NCI-H2227 treated with DMSO at 0.1 percent for 48 hours (cell line): ENCODE results near the gene OR8J3.
"Not testable (repeated sequence)": the region's sequence is repeated elsewhere in the genome, so short reads cannot be mapped to it uniquely, and the experiment has no call there.

Experiments used
- DNase-seq: peaks from one replicate; lab custom pipeline; 2025; lab: John Stamatoyannopoulos, UW

OR8J3 gene, protein sequence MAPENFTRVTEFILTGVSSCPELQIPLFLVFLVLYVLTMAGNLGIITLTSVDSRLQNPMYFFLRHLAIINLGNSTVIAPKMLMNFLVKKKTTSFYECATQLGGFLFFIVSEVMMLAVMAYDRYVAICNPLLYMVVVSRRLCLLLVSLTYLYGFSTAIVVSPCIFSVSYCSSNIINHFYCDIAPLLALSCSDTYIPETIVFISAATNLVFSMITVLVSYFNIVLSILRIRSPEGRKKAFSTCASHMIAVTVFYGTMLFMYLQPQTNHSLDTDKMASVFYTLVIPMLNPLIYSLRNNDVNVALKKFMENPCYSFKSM

DNA sequence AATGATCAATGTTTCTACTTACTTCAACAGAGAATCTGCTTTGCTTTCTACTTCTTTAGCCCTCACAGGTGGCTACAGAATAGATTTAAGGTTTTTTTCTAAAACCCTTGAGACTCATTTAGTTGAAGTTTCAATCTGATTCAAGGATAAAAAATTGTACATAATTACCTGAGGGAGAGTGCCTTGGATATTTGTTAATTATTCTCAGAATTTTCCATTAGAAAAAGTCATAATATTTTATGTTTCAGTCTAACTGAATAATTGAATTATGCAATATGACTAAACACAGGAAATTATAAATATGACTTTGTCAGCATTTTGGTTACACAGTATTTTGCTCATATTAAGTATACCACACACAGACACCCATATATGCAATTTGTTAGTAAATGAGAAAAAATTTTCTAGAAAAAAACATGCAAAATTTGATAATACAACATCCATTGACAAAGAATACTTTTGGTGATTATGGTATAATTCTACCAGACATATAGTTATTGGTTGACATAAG is at the start of gene OR8J3:
Gene OR8J3 (minus strand): TSS at position 51 of the 511 bp plus-strand sequence. CDS start 2,483 bp downstream, outside the sequence.
- DNase-seq = no peak

DNA sequence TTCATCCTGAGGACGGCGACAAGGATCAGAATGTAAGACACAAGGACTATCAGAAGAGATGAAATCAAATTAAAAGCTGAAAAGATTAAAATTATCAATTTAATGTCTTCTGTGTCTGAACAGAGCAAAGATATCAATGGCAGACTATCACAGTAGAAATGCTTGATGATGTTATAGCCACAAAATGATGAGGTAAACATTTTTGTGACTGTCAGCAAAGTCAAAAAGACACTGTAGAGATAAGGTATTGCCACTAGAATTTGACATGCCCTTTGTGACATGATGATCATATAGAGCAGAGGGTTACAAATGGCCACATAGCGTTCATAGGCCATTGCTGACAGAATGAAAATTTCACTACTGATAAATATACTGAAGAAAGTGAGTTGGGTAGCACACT is 48.6 kb upstream of the OR8J3 start:
- DNase-seq = no peak

DNA sequence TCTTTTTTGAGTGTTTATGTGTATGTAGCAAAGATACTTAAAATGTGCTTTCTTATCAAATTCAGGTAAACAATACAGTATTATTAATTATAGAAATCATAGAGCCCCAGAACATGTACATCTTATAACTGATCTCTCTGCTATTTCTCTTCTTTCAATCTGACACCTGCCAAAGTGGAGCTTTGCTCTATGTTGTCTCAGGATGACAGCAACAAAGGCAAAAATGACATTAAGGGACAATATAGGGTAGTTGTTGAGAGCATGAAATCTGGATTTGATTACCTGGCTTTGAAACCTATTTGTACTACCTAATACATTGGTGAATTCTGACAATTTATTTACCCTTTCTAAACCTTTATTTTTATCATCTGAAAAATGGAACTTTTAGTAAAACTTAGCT is 43.5 kb upstream of the OR8J3 start:
- no peak for DNase-seq

DNA sequence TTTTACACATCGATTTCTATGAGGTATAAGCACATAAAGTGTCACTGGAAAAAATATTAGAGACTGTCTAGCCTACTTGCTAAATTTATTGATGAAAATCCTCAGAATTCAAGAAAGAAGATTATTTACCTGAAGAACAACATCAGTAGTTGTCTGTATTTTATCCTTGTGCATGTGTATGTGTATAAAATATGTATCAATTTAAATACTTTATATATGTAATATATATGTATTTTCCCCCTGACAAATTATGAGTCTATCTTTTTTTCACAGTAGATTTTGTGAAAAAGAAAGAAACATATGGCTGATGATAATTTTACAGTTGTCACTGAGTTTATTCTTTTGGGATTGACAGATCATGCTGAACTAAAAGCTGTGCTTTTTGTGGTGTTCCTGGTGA is 36.3 kb upstream of the OR8J3 start, which contains the start of gene OR5J2:
Gene OR5J2 (plus strand): TSS at position 301 of the 400 bp plus-strand sequence. CDS start 0 bp downstream, at position 301.
- DNase-seq = no peak

DNA sequence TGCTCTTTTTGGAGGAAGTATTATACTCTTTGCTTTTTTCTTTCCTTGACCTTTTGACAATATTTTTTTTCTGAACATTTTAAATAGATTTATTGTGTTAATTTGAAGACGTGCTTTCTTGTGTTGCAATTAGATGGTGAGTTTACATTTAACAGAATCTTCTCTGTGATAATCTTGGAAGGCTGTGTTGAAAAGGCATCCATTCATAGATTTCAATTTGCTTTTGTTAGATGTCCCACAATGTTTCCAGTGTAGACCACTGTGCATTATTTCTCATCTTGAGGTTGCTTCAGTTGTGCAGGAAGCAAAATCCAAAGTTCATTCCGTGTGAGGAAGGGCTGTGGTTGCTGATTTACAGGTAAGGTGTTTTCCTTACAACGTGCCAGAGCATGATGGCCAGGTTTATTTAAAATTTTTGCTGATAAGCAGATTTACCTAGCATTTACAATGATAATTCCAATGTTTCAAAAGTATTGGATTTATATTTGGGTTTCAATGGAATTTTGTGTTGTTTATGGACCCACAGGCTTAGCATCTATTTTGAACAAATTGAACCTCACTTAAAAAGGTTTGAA is 32.3 kb upstream of the OR8J3 start:
- no peak for DNase-seq

DNA sequence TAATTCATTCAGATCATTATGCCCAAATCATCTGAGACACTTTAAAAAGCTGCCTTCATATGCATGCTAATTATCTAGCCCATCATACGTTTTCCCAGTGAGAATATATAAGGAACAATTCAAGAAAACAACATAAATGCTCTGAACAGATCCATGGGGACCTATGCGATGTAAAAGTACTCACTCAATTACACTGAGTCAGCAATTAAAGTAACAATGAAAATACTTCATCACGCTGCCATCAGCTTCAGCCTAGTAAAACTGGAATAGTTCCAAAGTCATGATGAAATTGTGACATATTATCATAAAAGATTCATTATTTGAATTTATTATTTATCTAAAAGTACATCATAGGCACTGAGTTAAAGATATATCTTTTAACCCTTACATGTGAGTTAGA is 23.8 kb upstream of the OR8J3 start:
- no peak for DNase-seq

DNA sequence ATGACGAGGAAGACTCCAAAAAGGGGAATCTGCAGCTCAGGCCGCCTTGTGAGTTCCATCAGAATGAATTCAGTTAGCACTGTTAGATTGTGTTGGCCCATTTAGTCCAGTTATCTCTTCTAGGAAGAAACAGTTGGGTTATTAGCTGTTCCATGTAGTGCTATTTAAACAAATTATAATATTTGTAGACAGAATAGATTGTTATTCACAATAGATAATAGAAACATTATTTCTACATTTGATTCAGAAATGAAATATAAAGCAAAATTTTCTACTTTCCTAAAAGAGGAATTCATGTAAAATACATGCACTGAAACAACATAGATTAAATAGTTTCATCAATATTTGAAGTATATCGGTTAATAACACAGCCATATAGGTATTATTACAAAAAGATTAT is 20.2 kb upstream of the OR8J3 start, which contains the start of gene OR8K5:
Gene OR8K5 (minus strand): TSS at position 101 of the 400 bp plus-strand sequence. CDS start 0 bp downstream, at position 101.
- no peak for DNase-seq

DNA sequence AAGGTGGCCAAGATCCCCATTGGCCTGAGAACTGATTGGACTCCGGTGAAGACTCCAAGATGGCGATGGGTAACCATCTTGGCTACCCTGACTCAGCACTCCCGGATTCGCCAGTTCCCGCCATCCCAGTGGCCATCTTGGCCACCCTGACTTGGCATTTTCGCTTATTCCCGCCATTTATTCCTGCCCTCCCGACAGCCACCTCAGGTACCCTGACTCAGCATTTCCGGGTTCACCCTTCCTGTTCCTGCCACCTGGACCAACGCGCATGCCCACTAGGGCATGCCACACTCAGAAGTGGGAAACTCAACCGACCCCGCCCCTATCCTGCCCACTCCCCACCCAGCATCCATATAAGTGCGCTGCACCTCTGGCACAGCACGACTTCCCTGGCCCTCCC is 12.3 kb upstream of the OR8J3 start:
- DNase-seq = no peak

DNA sequence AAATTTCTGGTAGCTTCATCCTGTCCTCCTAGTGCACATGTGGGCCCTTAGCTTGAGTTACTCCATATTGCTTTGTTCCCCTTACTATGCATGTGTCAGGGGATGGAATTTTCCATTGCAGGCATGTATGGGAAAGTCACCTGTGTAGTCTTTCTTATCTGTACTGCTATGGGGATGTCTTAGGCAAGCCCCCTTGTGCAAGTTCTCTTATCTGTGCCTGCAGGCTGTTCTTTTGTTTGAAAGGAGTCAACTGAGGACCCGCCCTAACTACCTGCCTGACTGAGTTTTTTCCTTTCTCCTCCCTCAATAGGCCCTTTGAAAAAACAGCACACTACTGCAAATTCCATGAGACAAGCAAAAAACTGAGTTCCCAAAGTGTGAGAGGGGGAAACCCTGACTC is 11.4 kb upstream of the OR8J3 start:
- DNase-seq = no peak

DNA sequence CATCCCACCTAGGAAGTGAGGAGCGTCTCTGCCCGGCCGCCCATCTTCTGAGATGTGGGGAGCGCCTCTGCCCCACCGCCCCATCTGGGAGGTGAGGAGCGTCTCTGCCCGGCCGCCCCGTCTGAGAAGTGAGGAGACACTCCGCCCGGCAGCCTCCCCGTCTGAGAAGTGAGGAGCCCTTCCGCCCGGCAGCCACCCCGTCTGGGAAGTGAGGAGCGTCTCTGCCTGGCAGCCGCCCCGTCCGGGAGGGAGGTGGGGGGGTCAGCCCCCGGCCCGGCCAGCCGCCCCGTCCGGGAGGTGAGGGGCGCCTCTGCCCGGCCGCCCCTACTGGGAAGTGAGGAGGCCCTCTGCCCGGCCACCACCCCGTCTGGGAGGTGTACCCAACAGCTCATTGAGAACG is 3.7 kb upstream of the OR8J3 start:
- DNase-seq = not testable (repeated sequence)

DNA sequence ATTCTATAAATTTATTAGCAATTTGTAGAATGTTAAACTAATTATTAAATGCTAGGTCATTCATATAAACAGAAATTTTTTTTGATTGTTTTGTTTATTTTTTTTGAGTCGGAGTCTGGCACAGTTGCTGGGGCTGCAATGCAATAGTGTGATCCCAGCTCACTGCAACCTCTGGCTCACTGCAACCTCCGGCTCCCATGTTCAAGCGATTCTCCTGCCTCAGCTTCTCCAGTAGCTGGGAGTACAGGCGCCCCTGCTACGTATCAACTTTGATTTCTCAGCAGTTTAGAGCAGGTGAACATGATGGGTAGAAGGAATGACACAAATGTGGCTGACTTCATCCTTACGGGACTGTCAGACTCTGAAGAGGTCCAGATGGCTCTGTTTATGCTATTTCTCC is 17.9 kb downstream of the OR8J3 start, which contains the start of gene OR8H3:
Gene OR8H3 (plus strand): TSS at position 301 of the 400 bp plus-strand sequence. CDS start 0 bp downstream, at position 301.
- no peak for DNase-seq

DNA sequence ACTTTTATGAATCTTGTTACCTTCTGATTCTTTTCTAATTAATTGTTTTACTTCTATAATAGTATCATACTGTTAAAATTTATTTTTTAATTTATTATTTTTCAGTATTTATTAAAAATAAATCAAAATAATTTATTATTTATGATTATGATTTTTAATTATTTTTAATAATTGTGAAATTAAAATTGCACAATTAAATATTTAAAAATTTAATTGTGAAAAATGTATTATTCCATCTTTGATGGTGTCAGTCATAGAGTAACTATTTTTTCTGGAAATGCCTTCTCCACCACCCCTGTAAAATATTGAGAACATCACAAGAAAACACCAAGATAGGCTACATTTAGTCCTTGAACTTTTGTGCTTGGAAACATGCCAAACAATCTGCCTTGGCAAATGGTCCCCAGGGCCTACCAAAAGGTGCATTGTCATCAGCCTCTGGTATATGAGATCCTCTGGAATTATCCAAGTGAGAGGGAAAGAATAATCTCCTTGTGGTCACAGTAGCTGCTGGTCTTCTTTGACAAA is 36.7 kb downstream of the OR8J3 start, which contains the start of gene OR8H2:
Gene OR8H2 (plus strand): TSS at position 478 of the 528 bp plus-strand sequence. CDS start 1,356 bp downstream, outside the sequence.
- no peak for DNase-seq

DNA sequence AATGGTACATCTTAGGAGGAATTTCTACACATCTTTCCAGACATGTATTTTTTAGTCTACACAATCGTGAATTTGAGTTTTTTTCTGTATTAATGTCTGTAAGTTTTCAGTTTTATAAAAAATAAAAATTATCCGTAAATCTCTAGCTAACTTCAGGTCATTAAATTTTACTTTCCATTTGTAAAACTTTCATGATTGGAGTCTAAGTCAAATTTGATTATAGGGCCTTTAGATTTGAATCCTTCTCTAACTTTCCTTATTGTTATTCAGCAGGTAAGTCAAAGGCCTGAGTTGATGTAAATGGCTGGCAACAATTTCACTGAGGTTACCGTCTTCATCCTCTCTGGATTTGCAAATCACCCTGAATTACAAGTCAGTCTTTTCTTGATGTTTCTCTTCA is 47.0 kb downstream of the OR8J3 start, which contains the start of gene OR8I2:
Gene OR8I2 (plus strand): TSS at position 301 of the 400 bp plus-strand sequence. CDS start 0 bp downstream, at position 301.
- DNase-seq = no peak

DNA sequence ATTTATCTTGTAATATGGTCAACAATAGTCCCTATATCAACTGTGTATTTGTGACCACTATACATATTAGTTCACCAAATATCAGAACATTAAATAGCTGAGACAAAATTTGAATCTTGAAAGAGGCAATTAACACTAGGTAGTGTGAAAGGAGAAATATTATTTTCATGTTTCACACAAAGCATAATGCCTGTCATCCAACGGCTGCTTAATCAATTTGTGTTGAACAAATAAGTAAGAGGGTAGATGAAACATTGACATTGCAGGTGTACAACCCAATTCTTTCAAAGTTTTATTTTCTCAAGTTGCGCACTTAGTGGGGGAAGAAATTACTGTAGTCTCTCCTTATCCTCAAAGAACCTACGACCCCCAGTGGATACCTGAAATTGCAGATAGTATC is 50.3 kb downstream of the OR8J3 start:
- DNase-seq = no peak
